NCI-H524 treated with DMSO at 0.1 percent for 48 hours (cell line): ENCODE results near the gene ZNF628.

Experiments used
- DNase-seq: peaks from one replicate; lab custom pipeline; 2025; lab: John Stamatoyannopoulos, UW

The ZNF628 gene

GRCh38 chr19:55451163-55451964 lies 25.1 kb upstream of the ZNF628 start:
- DNase-seq: no peak

- DNase-seq: no peak
Observed at GRCh38 chr19:55451965-55452748, 24.3 kb upstream of the ZNF628 start.

- peak; percentile 87 for DNase-seq
Observed at GRCh38 chr19:55452749-55453346, 23.6 kb upstream of the ZNF628 start.

- no peak for DNase-seq
Observed at GRCh38 chr19:55453511-55454260, 22.7 kb upstream of the ZNF628 start.

- no peak for DNase-seq
Observed at GRCh38 chr19:55454787-55455243, 21.6 kb upstream of the ZNF628 start.

- DNase-seq: no peak
Observed at GRCh38 chr19:55455576-55456235, 20.7 kb upstream of the ZNF628 start.

GRCh38 chr19:55456347-55456746 lies 20.1 kb upstream of the ZNF628 start:
- no peak for DNase-seq

GRCh38 chr19:55457683-55458457 lies 18.5 kb upstream of the ZNF628 start:
- DNase-seq: no peak

GRCh38 chr19:55459551-55459949 lies 16.9 kb upstream of the ZNF628 start:
- DNase-seq: no peak

GRCh38 chr19:55459950-55460657 lies 16.3 kb upstream of the ZNF628 start:
- no peak for DNase-seq

GRCh38 chr19:55460670-55461258 lies 15.7 kb upstream of the ZNF628 start:
- no peak for DNase-seq

- peak; percentile 57 for DNase-seq
Observed at GRCh38 chr19:55461259-55461973, 15.0 kb upstream of the ZNF628 start, which contains the start of gene ISOC2. TSS of gene ISOC2 (minus strand) at chr19:55461642. CDS start at chr19:55456486, 5,156 bp downstream.

- DNase-seq: no peak
Observed at GRCh38 chr19:55461974-55462626, 14.3 kb upstream of the ZNF628 start.

GRCh38 chr19:55462722-55463121 lies 13.7 kb upstream of the ZNF628 start:
- DNase-seq: no peak

GRCh38 chr19:55463583-55464031 lies 12.8 kb upstream of the ZNF628 start:
- no peak for DNase-seq

GRCh38 chr19:55464039-55464661 lies 12.3 kb upstream of the ZNF628 start:
- no peak for DNase-seq

- DNase-seq: no peak
Observed at GRCh38 chr19:55464662-55465054, 11.8 kb upstream of the ZNF628 start, which contains the start of gene C19orf85. TSS of gene C19orf85 (minus strand) at chr19:55464751. CDS start at chr19:55464554, 197 bp downstream.
